HCT116 (cell line): ENCODE data around the gene CHST11. TPM values are rescaled to one million over a fixed set of nuclear protein-coding genes. Genes with fewer than 3 reads are reported as not detected.

Experiments used
- ATAC-seq: fragments of 200-7000 bp; cut with Tn5 transposase; 2 replicates; pipeline ENCODE4 v1.9.1; 2020; ENCODE audit warnings: mild to moderate bottlenecking, moderate library complexity
- BruUV-seq: library from RNA; stranded (reverse); fragments of 400-500 nt; replicated peaks from 2 replicates; lab custom pipeline; 2021; lab: Mats Ljungman, UMichigan
- CTCF ChIA-PET: fragments of 300-600 bp; sonication (Branson Sonifier 250); formaldehyde crosslinking; loops from one replicate; lab custom pipeline; 2021; ENCODE audit warnings: antibody characterized with exemption; lab: Charles Lee
- POLR2A ChIA-PET: fragments of 300-600, 350-600 bp; sonication (Branson Sonifier 250); formaldehyde crosslinking; loops from one replicate; lab custom pipeline; 2021; ENCODE audit warnings: antibody characterized with exemption; lab: Charles Lee
- RAD21 ChIA-PET, 2 experiments: fragments of 300-600 bp; sonication (Branson Sonifier 250); formaldehyde crosslinking; loops; one replicate each; lab custom pipeline; 2023; ENCODE audit warnings: low total read pairs in 2 of 2; ENCODE audit not compliant: uncharacterized antibody in 2 of 2, unreplicated experiment in 2 of 2, low non-redundant PET in 1 of 2; lab: Charles Lee
- DNase-seq: peaks from one replicate; pipeline ENCODE4 v3.0.0-alpha.2; 2010; ENCODE audit warnings: low read depth, low spot score
- H2AFZ ChIP-seq: fragments of 200-600 bp; shearing (Covaris generic), sonication (generic); 2 replicates; pipeline ENCODE4 v1.6.1; 2017; ENCODE audit warnings: low read depth, mixed run types, mixed read lengths, antibody characterized with exemption, low read length; ENCODE audit not compliant: poor library complexity, severe bottlenecking
- H3K27ac ChIP-seq: 2 replicates; pipeline ENCODE4 v1.5.1; 2012; ENCODE audit warnings: low read depth, low read length
- H3K27me3 ChIP-seq: fragments of 200-600 bp; sonication (generic); 2 replicates; pipeline ENCODE4 v1.6.1; 2016; ENCODE audit warnings: mixed run types, low read length, mixed read lengths; ENCODE audit not compliant: insufficient read depth
- H3K36me3 ChIP-seq, 2 experiments: fragments of 200-500 bp in 1 of 2; fragments of 200-600 bp in 1 of 2; sonication (Bioruptor generic) in 1 of 2; sonication (generic) in 1 of 2; 2 replicates each; pipeline versions ENCODE4 v1.5.1 to v1.6.1; 2014 to 2016; ENCODE audit warnings: low read length in 2 of 2, inconsistent platforms in 1 of 2, mixed read lengths in 1 of 2, mixed run types in 1 of 2; ENCODE audit not compliant: insufficient read depth in 2 of 2, control insufficient read depth in 1 of 2
- H3K4me1 ChIP-seq, 2 experiments: fragments of 200-600 bp in 1 of 2; sonication (generic) in 1 of 2; 2 replicates each; pipeline versions ENCODE4 v1.5.1 to v1.6.1; 2012 to 2017; ENCODE audit warnings: low read length in 2 of 2, inconsistent platforms in 1 of 2, mild to moderate bottlenecking in 1 of 2, mixed read lengths in 1 of 2, mixed run types in 1 of 2, moderate library complexity in 1 of 2; ENCODE audit not compliant: insufficient read depth in 2 of 2, control insufficient read depth in 1 of 2
- H3K4me2 ChIP-seq: fragments of 200-600 bp; sonication (generic); 2 replicates; pipeline ENCODE4 v1.6.1; 2017; ENCODE audit warnings: mixed run types, low read length, mixed read lengths
- H3K4me3 ChIP-seq, 2 experiments: fragments of 200-600 bp in 1 of 2; sonication (generic) in 1 of 2; replicated peaks in 1 of 2; 2 replicates each; pipeline ENCODE4 v1.5.1; 2011 to 2016; ENCODE audit warnings: low read length in 2 of 2, control low read depth in 1 of 2, low read depth in 1 of 2, mild to moderate bottlenecking in 1 of 2, mixed read lengths in 1 of 2, mixed run types in 1 of 2
- H3K79me2 ChIP-seq: fragments of 200-600 bp; sonication (generic); 2 replicates; pipeline ENCODE4 v1.6.1; 2017; ENCODE audit warnings: mild to moderate bottlenecking, mixed run types, low read length, moderate library complexity, mixed read lengths; ENCODE audit not compliant: insufficient read depth
- H3K9ac ChIP-seq: fragments of 200-600 bp; sonication (generic); 2 replicates; pipeline ENCODE4 v1.6.1; 2016; ENCODE audit warnings: low read length, mixed read lengths
- H3K9me2 ChIP-seq: fragments of 200-600 bp; sonication (generic), shearing (Covaris generic); 2 replicates; pipeline ENCODE4 v1.6.1; 2017; ENCODE audit warnings: mixed run types, mild to moderate bottlenecking, moderate library complexity; ENCODE audit not compliant: insufficient read depth
- H3K9me3 ChIP-seq, 2 experiments: fragments of 200-500 bp in 1 of 2; fragments of 200-600 bp in 1 of 2; sonication (Bioruptor generic) in 1 of 2; sonication (generic) in 1 of 2; 2 replicates each; pipeline ENCODE4 v1.6.1; 2014 to 2017; ENCODE audit warnings: low read length in 2 of 2, mixed read lengths in 2 of 2, inconsistent platforms in 1 of 2, low read depth in 1 of 2, mild to moderate bottlenecking in 1 of 2, mixed run types in 1 of 2, moderate library complexity in 1 of 2; ENCODE audit not compliant: control insufficient read depth in 1 of 2, insufficient read depth in 1 of 2
- H4K20me1 ChIP-seq: fragments of 200-600 bp; sonication (generic), shearing (Covaris generic); 2 replicates; pipeline ENCODE4 v1.6.1; 2017; ENCODE audit warnings: mixed run types, mild to moderate bottlenecking, moderate library complexity; ENCODE audit not compliant: insufficient read depth
- CBX3 ChIP-seq: IDR thresholded peaks from 2 replicates; pipeline ENCODE4 v1.6.1; 2012; ENCODE audit warnings: low read depth
- CEBPB ChIP-seq: IDR thresholded peaks from 2 replicates; pipeline ENCODE4 v1.6.1; 2012; ENCODE audit warnings: low read depth
- EZH2 ChIP-seq: fragments of 200-600 bp; sonication (generic); IDR thresholded peaks from 2 replicates; pipeline ENCODE4 v1.6.1; 2017; ENCODE audit warnings: antibody characterized with exemption, mixed run types
- JUND ChIP-seq: IDR thresholded peaks from 2 replicates; pipeline ENCODE4 v1.6.1; 2012
- POLR2AphosphoS5 ChIP-seq: IDR thresholded peaks from 2 replicates; pipeline ENCODE4 v1.6.1; 2011; ENCODE audit warnings: mild to moderate bottlenecking, low read depth, low read length, moderate library complexity
- RAD21 ChIP-seq: IDR thresholded peaks from 2 replicates; pipeline ENCODE4 v1.6.1; 2012; ENCODE audit warnings: low read depth, mild to moderate bottlenecking
- SIN3A ChIP-seq: IDR thresholded peaks from 2 replicates; pipeline ENCODE4 v1.6.1; 2012; ENCODE audit warnings: low read depth
- SP1 ChIP-seq: IDR thresholded peaks from 2 replicates; pipeline ENCODE4 v1.6.1; 2012; ENCODE audit warnings: low read depth
- SRF ChIP-seq: IDR thresholded peaks from 2 replicates; pipeline ENCODE4 v1.6.1; 2012; ENCODE audit warnings: low read depth
- TCF7L2 ChIP-seq: IDR thresholded peaks from 2 replicates; pipeline ENCODE4 v1.7.0; 2011; ENCODE audit warnings: borderline replicate concordance, inconsistent platforms; ENCODE audit not compliant: insufficient read depth, insufficient read length; ENCODE audit errors: extremely low read depth
- YY1 ChIP-seq: IDR thresholded peaks from 2 replicates; pipeline ENCODE4 v1.6.1; 2011; ENCODE audit warnings: low read length, low read depth, moderate library complexity, mild to moderate bottlenecking; ENCODE audit not compliant: insufficient replicate concordance; ENCODE audit errors: extremely low read depth
- ZFX ChIP-seq: fragments of 450-650 bp; IDR thresholded peaks from 2 replicates; pipeline ENCODE4 v1.6.1; 2017
- ZNF274 ChIP-seq: fragments of 200-500 bp; sonication (Bioruptor generic); IDR thresholded peaks from 2 replicates; pipeline ENCODE4 v1.6.1; 2014; ENCODE audit warnings: mild to moderate bottlenecking, low read depth, low read length, inconsistent platforms
- intact Hi-C: fragments of 100-400 bp; cut with micrococcal nuclease; formaldehyde crosslinking; loops from 2 replicates; pipeline ENCODE4 v1.10.0; 2022
- total RNA-seq: library from RNA; stranded (reverse); gene quantifications from one replicate; pipeline ENCODE4 v1.2.1, GENCODE V29; 2021; ENCODE audit not compliant: unreplicated experiment
- TF ChIP-seq, protein P1 (sequence below): IDR thresholded peaks from 2 replicates; pipeline ENCODE4 v1.6.1; 2012; ENCODE audit warnings: low read depth
- TF ChIP-seq, protein P2 (sequence below): IDR thresholded peaks from 2 replicates; pipeline ENCODE4 v1.6.1; 2012
- TF ChIP-seq, protein P3 (sequence below), 3 experiments: fragments of 200-600 bp in 1 of 3; sonication (generic) in 1 of 3; IDR thresholded peaks in 2 of 3; conservative IDR thresholded peaks in 1 of 3; 2 replicates each; pipeline ENCODE4 v1.5.1; 2012 to 2017; ENCODE audit warnings: low read depth in 2 of 3, low read length in 2 of 3, antibody characterized with exemption in 1 of 3, borderline replicate concordance in 1 of 3, control low read depth in 1 of 3, mild to moderate bottlenecking in 1 of 3, mixed read lengths in 1 of 3, mixed run types in 1 of 3, moderate library complexity in 1 of 3; ENCODE audit not compliant: insufficient read depth in 1 of 3

The CHST11 gene
- total RNA-seq, 1 experiment from 2014 or later: 10.1 TPM

DNA sequence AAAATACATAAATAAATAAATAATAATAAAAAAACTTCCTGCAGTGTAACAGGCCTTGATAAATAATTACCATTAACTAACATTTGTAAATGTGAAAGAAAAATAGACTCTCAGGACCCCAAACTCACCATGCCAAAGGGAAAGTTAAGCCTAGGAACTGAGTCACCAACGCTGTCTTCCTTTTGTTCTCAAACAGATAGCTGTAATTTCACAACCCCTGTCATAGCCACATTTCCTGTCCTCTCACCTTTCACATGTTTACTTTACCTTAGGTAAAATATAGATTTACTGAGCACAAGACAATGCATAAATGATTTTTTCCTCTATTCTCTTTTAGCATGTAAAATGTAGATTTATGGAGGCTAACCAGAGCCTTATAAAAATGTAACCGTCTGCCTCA is 35.9 kb upstream of the CHST11 start:
- Histone ChIP-seq H3K4me1 (peaks cover 29 to 45% of the 10 kb centered on the region in 2 experiments), H3K79me2 (no peaks in the 10 kb centered on the region), H4K20me1 (no peaks in the 10 kb centered on the region), H3K9ac (no peak overlapping the region), H3K9me3 (no peaks in the 10 kb centered on the region), H3K27me3 (peaks cover 7% of the 10 kb centered on the region; the same call in 1 of the 2 replicates), H2AFZ (no peak overlapping the region), H3K27ac (no peak overlapping the region), H3K4me2 (0 out of 2 replicates have a peak overlapping the region, but pooled peaks have one; percentile 60), H3K4me3 (no peak overlapping the region), H3K9me2 (no peaks in the 10 kb centered on the region), H3K36me3 (no peaks in the 10 kb centered on the region)
- no TSS peak for BruUV-seq
- ATAC-seq (no peak), DNase-seq (no peak)
- TF ChIP-seq RAD21: no peak
- TF ChIP-seq CBX3: no peak
- peak; percentile 36; the same call in 1 of the 2 replicates for TF ChIP-seq CEBPB
- TF ChIP-seq, protein P1, sequence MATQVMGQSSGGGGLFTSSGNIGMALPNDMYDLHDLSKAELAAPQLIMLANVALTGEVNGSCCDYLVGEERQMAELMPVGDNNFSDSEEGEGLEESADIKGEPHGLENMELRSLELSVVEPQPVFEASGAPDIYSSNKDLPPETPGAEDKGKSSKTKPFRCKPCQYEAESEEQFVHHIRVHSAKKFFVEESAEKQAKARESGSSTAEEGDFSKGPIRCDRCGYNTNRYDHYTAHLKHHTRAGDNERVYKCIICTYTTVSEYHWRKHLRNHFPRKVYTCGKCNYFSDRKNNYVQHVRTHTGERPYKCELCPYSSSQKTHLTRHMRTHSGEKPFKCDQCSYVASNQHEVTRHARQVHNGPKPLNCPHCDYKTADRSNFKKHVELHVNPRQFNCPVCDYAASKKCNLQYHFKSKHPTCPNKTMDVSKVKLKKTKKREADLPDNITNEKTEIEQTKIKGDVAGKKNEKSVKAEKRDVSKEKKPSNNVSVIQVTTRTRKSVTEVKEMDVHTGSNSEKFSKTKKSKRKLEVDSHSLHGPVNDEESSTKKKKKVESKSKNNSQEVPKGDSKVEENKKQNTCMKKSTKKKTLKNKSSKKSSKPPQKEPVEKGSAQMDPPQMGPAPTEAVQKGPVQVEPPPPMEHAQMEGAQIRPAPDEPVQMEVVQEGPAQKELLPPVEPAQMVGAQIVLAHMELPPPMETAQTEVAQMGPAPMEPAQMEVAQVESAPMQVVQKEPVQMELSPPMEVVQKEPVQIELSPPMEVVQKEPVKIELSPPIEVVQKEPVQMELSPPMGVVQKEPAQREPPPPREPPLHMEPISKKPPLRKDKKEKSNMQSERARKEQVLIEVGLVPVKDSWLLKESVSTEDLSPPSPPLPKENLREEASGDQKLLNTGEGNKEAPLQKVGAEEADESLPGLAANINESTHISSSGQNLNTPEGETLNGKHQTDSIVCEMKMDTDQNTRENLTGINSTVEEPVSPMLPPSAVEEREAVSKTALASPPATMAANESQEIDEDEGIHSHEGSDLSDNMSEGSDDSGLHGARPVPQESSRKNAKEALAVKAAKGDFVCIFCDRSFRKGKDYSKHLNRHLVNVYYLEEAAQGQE: no peak
- CTCF ChIA-PET: no interaction called here
- RAD21 ChIA-PET: no interaction called here
- POLR2A ChIA-PET: no interaction called here
- intact Hi-C loops: no loop called here

DNA sequence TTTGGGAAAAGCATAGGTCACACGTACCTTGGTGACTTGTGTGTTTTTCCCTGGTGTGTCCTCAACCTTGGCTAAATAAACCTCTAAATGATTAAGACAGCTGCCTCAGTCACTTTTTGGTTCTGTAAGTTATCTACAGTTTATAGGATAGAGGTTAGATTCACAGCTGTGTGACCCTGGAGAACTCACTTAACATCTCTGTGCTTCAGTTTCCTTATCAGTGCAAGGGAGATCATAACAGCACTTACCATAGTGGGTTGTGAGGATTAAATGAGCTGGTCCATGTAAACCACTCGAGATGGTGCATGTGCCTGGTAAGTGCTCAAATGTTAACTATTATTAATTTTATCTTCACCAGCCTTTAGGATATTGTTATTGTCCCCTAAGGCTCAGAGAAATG is 35.4 kb upstream of the CHST11 start:
- ATAC-seq (no peak), DNase-seq (no peak)
- ChIA-PET POLR2A (no interaction called here), CTCF (no interaction called here), RAD21 (no interaction called here)
- no peak overlapping the region for H3K9ac ChIP-seq
- peaks cover 26 to 40% of the 10 kb centered on the region in 2 experiments for H3K4me1 ChIP-seq
- H3K9me3 ChIP-seq: no peaks in the 10 kb centered on the region
- BruUV-seq: no TSS peak
- intact Hi-C loops: no loop called here
- no peaks in the 10 kb centered on the region for H3K79me2 ChIP-seq
- no peak overlapping the region for H2AFZ ChIP-seq
- no peak overlapping the region for H3K4me3 ChIP-seq
- H3K9me2 ChIP-seq: no peaks in the 10 kb centered on the region
- H3K27ac ChIP-seq: no peak overlapping the region
- no peaks in the 10 kb centered on the region for H4K20me1 ChIP-seq
- peaks cover 7% of the 10 kb centered on the region; the same call in 1 of the 2 replicates for H3K27me3 ChIP-seq
- no peaks in the 10 kb centered on the region for H3K36me3 ChIP-seq
- H3K4me2 ChIP-seq: peak overlapping the region; percentile 60; the same call in 1 of the 2 replicates
- TF ChIP-seq SP1 (no peak), ZFX (no peak), SIN3A (no peak), ZNF274 (no peak), POLR2AphosphoS5 (no peak), CBX3 (no peak), TCF7L2 (no peak), EZH2 (no peak), JUND (no peak), YY1 (no peak), SRF (no peak)
- TF ChIP-seq, protein P2, sequence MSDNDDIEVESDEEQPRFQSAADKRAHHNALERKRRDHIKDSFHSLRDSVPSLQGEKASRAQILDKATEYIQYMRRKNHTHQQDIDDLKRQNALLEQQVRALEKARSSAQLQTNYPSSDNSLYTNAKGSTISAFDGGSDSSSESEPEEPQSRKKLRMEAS: no peak
- TF ChIP-seq, protein P3, sequence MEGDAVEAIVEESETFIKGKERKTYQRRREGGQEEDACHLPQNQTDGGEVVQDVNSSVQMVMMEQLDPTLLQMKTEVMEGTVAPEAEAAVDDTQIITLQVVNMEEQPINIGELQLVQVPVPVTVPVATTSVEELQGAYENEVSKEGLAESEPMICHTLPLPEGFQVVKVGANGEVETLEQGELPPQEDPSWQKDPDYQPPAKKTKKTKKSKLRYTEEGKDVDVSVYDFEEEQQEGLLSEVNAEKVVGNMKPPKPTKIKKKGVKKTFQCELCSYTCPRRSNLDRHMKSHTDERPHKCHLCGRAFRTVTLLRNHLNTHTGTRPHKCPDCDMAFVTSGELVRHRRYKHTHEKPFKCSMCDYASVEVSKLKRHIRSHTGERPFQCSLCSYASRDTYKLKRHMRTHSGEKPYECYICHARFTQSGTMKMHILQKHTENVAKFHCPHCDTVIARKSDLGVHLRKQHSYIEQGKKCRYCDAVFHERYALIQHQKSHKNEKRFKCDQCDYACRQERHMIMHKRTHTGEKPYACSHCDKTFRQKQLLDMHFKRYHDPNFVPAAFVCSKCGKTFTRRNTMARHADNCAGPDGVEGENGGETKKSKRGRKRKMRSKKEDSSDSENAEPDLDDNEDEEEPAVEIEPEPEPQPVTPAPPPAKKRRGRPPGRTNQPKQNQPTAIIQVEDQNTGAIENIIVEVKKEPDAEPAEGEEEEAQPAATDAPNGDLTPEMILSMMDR (IDR thresholded peaks at IDR 0.05 in 2 of 3, conservative IDR thresholded peaks at IDR 0.05 in 1 of 3; ENCODE audit: borderline replicate concordance in 1 of 3, insufficient read depth in 1 of 3, low read depth in 2 of 3, low read length in 2 of 3): no peak
